D721Med (cell line): ENCODE measurements around the gene ANKZF1.

Experiments used
- DNase-seq: peaks from one replicate; pipeline ENCODE4 v3.0.0; 2011; ENCODE audit warnings: low spot score; ENCODE audit not compliant: insufficient read length
- FAIRE-seq: peaks from 2 replicates; lab custom pipeline; 2011; peaks lifted over from hg19 to GRCh38; lab: Jason Lieb, UNC
- CTCF ChIP-seq: IDR thresholded peaks from 2 replicates; pipeline ENCODE4 v1.5.1; 2012; ENCODE audit warnings: mild to moderate bottlenecking, control low read depth; ENCODE audit not compliant: insufficient read depth; ENCODE audit errors: missing control alignments

The ANKZF1 gene

GRCh38 chr2:219248845-219249202 is 19.2 kb downstream of the ANKZF1 start:
- FAIRE-seq (no peak), DNase-seq (no peak)
- no peak for TF ChIP-seq CTCF

- FAIRE-seq (no peak), DNase-seq (no peak)
- TF ChIP-seq CTCF, result no peak
These were observed 19.8 kb downstream of the ANKZF1 start for GRCh38 chr2:219249203-219249980.

GRCh38 chr2:219250049-219250781 is 20.6 kb downstream of the ANKZF1 start:
- no peak for TF ChIP-seq CTCF
- DNase-seq (no peak), FAIRE-seq (no peak)

DNA sequence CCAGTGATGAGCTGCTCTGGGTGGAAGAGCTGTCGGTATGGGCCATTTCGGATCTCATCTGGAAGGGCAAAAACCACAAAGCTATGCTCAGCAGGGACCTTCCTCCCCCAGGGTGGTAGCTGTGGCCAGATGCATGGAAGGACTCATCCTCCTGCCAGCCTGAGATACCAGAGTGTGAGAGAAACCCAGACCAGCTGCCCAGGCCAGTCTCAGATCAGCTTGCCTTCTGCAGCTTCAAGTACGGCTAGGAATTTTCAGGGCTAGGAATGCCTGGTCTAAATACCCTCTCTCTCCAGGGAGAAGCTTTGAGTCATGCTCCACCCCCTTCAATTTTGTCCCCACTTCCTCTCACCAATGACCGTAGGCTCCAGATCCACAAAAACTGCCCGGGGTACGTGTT is 22.1 kb downstream of the ANKZF1 start:
- no peak for FAIRE-seq
- TF ChIP-seq CTCF, result no peak
- no peak for DNase-seq

GRCh38 chr2:219252084-219252483 is 22.5 kb downstream of the ANKZF1 start:
- FAIRE-seq (no peak), DNase-seq (no peak)
- no peak for TF ChIP-seq CTCF

GRCh38 chr2:219252570-219252899 is 22.9 kb downstream of the ANKZF1 start:
- FAIRE-seq (no peak), DNase-seq (no peak)
- no peak for TF ChIP-seq CTCF
